ENCODE data around the gene SMPD2. TPM values are rescaled to one million over a fixed set of nuclear protein-coding genes. Genes with fewer than 3 reads are reported as not detected.
A peak's percentile ranks its signal among the peaks of the same experiment; 100 is the strongest.
"Not testable (repeated sequence)": the region's sequence is repeated elsewhere in the genome, so short reads cannot be mapped to it uniquely, and the experiment has no call there.

The SMPD2 gene
- total RNA-seq, 1 donor from 2014 or later: 4.7 TPM

DNA sequence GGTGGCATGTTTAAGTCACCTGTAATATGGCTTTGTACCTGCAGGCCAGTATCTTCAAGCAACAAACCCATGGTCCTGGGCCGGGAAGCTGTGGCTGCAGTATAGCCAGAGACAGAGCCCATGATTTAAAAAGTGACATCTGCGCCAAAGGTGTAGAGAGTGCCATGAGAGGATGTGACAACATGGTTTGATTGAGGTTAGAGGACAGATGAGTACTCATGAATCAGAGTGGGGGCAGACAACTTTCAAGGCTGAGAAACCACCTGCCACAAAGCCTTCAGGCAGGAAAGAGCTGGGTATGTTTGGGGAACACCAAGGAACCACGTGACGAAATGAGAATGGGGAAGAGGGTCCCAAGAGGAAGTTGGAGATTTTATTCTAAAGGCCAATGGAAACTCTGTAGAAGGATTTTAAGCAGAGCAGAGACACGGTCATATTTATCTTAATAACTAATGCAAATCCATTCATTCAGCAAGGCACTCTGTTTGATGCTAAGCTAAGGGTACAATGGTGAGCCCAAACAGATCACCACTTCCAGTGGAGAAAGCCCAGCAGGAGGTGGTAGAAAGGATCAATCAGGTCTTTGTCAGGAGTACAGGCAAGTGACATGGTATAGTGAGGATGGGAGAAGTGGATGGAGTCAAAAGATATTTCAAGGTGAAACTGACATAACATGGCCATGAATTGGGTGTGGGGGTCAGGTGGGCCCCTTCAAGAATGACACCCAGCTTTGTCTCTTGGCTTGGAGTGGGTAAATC is 18.4 kb downstream of the SMPD2 start:
- ATAC-seq (no peak), DNase-seq (ENCODE audit: low spot score) (no peak)

DNA sequence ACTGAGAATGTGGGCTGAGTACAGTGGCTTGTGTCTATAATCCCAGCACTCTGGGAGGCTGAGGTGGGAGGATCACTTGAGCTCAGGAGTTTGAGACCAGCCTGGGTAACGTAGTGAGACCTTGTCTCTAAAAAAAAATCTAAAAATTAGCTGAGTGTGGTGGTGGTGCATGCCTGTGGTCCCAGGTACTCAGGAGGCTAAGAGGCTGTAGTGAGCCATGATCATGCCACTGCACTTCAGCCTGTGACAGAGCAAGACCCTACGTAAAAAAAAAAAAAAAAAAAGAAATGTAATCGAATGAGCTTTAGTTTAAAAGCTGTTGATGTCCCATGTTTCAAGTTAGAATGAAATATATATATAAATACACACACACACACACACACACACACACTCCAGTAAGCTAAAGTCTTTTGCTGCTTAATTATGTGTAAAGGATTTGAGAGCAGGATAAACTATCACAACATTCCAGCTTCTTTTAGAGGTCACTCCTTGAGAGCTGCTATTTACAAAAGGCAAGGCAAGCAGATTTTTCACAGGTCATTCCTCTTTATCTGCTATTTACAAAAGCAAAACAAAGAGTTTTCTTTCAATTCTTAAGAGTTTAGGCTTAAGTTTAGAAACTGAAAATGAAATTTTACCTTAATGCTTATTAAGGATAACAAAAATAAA is 19.8 kb downstream of the SMPD2 start:
- DNase-seq (ENCODE audit: low spot score) (no peak), ATAC-seq (no peak)

DNA sequence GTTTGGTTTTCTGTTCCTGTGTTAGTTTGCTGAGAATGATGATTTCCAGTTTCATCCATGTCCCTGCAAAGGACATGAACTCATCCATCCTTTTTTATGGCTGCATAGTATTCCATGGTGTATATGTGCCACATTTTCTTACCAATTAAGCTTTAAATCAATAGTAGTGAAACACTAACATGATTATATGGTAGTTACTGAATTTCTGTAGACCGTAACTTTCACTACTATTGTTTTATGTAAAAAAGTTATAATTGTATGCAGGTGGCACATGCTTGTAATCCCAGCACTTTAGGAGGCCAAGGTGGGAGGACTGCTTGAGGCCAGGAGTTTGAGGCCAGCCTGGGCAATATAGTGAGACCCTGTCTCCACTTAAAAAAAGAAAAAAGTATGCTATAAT is 20.7 kb downstream of the SMPD2 start:
- not testable (repeated sequence) for ATAC-seq

DNA sequence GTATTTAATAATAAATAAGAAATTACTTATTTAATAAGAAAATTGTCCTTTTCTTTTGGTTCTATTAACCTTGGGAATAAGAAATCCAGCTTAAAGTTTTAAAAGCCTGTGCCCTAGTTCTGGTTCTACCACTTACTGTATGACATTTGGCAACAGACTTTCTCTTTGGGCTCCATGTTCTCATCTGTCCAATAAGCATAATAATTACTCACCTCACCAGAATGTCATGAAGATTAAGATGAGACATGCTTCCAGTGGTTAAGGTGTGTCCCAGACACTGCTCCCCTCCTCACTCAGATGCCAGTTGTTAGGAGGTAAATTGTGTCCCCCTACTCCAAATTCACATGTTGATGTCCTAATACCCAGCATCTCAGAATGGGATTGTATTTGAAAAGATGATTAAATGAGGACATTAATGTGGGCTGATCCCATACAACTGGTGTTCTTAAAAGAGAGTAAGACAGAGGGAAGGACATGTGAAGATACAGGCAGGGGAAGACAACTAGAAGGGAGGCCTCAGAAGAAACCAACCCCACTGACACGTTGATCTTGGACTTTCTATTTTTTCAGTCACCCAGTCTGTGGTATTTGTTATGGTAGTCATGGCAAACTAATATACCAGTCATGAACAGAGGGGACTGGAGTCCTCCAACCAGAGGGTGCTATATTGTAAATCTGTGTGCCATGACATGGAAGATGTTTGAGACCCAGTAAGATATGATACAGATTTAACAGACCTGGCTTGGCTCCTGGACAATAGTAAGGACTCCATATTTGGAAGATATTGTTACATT is 21.4 kb downstream of the SMPD2 start:
- ATAC-seq (no peak), DNase-seq (ENCODE audit: low spot score) (no peak)

More for the DNA sequence above, 20.7 kb downstream of the SMPD2 start:
- not testable (repeated sequence) for DNase-seq (ENCODE audit: low spot score)

DNA sequence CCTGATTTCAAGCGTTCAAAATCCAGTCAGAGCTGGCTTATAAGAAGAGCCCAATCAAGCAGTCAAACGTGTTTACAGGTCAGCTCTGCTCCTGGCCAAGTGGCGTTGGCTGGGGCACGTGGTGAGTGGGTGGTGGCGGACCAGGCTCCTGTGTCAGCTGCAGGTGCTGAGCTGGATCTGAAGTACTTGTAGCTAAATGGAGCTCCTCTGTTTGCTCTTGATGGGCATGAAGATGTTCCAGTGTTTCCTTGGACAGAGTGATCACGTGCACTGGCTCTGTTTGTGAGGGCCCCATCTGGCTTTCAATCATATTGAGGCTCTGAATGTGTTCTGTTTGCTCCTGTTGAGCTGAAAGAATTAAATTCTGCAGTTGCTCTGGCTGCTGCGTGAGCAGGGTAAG is 25.2 kb downstream of the SMPD2 start:
- no peak for DNase-seq (ENCODE audit: low spot score)
- peak; percentile 68 for ATAC-seq

DNA sequence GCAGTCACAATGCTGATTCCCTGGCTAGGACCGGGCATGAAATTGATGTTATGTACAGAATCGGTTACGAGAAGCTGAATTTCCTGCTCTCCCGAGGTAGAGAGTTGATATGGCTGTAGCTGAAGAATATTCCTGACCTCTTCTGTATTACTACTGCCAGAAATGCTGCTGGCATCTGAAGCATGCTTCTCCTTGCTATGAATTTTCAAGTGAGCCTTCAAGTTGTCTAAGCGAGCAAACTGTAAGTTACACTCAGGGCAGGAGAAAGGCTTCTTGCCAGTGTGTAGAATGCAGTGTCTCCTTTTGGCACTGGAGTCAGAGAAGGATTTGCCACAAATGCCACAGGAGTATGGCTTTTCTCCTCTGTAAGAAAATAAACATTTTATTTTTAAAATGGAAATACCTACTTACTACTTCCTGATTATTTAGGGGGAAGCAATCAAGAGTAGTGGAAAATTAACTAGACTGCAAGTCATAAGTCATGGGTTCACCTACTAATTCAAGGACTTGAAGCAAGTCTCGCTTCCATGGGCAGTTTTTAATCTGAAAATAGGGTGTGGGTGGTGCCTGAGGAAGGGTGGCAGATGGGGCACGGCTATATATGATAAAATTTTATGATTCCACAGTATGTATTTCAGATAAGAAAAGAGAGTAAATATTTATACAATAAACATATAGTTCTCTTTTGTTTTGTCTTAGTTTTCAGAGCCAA is 25.8 kb downstream of the SMPD2 start:
- DNase-seq (ENCODE audit: low spot score): no peak

DNA sequence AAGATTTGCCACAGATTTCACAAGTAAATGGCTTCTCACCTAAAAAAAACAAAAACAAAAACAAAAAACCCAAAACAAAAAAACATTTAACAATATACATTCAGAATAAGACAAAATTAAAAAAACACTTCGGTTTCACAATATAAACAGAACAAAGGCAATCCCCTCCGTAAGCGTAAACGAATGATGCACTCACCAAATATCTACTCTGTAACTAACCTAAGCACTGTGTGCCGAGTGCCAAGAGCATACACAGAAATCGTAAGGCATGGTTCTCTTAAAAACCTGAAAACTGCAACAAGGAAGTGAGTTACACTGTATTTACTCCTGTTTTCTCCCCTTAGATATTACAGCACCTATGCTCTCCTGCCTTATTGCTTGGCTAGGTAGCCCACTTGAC is 27.2 kb downstream of the SMPD2 start:
- no peak for ATAC-seq
- DNase-seq (ENCODE audit: low spot score): no peak

More for the DNA sequence above, 25.8 kb downstream of the SMPD2 start:
- ATAC-seq: no peak

DNA sequence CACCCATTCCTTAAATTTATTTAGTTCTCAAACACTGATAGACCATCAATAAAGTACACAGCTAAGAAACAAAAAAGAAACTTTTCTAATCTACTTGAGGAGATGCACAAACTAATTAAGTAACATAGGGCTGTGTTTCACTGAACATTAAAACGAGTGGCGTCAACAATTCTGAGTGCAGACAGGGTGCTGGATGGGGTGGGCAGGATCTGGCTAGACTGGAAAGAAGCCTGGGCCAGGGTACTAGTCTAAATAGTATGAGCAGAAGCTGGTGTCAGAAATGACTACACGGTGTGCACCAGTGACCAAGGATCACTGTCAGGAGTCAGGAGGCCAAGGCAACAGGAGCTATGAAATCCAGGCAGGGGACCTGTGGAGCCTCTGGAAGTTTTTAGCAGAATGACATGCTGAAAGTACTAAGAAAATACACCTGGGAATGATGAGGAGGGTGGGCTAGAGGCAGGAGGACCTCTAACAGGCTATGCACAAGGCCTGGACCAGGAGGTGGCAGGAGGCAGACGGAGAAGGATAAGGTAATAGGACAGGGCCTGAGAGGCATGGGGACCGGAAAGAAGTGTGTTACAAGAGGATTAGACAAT is 29.2 kb downstream of the SMPD2 start:
- DNase-seq (ENCODE audit: low spot score): no peak
- no peak for ATAC-seq

DNA sequence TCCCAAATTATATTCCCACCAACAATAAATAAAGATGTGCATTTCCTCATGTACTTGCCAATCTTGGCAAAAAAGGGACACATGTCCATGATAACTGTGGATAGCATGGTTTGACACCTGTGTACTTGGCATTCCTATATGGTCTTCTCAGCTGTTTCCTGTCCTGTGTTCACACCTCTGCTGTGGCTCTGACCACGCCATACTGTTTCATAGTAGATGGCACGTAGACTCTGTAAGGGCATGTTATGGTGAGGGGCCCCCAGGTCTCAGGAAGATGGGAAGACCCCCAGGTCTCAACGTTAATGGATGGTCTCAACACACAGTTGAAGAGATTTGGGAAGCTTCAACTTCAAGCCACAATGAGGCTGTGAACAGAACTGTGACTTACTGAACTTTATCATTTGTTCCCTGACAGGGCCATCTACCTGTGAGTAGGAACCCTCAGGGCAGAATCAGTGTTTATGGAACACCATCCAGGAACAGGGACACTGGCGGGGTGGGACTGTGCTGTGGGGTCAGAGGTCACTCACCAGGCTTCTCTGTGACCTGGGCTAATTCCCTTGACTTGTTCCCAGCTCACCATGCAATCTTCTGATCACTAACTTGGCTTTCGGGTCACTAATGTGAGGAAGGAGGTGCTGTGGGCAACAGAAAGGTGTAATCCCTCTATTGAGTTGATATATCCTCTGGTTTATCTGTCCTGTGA is 30.7 kb downstream of the SMPD2 start:
- no peak for DNase-seq (ENCODE audit: low spot score)
- no peak for ATAC-seq

DNA sequence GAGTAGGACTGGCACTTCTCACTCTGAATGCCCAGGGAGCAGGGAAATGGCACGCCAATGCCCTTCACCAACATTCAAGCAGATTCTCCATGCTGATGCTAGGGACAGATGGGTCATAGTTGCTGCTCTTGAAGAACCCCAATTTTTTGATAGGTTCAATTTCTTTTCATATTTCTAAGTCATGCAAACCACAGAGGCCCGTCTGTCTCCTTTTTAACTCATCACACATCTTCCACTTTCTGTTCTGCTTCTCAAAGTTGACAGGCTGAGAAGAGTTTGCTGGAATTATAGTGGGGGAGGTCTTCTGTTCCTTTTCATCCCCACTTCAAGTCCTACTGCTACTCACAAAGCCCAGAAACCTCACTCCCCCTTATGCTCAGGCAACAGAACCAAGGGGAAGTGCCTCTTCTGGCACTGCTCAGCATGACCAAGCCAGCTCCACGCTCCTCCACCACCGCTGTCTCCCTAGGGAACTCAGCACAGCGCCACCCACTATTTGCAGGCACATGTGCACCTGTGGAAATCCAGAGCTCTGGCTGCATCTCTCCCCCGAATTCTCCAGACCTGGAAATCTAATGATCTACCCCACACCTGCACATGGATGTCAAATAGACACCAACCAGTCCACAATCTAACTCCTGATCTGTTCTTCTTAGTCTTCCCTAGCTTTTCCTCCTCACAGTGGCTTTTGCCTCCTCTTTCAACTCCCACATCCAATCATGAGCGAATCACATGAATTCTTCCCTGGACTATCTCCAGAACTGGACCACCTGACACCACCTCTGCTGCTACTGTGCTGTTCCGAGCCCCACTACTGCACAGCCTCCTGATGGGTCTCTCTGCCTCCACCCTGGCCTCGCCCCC is 31.8 kb downstream of the SMPD2 start:
- ATAC-seq (no peak), DNase-seq (ENCODE audit: low spot score) (no peak)

DNA sequence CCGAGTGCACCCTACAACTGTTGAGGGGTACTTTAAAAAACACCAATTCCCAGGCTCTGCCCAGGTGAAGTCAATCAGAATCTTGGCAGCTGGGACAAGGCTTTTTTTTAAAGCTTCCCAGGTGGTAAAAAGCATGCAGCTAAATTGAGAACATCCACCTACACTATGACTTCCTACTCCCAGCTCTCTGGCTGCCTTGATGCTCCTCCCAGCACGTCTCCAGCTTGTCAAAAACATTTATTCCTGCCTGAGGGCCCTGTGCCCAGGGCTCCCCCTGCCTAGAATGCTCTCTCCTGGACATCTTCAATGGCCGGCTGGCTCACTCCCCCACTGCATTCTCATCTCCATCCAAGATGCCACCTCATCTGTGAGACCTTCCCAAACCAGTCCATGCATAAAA is 32.6 kb downstream of the SMPD2 start:
- no peak for ATAC-seq

DNA sequence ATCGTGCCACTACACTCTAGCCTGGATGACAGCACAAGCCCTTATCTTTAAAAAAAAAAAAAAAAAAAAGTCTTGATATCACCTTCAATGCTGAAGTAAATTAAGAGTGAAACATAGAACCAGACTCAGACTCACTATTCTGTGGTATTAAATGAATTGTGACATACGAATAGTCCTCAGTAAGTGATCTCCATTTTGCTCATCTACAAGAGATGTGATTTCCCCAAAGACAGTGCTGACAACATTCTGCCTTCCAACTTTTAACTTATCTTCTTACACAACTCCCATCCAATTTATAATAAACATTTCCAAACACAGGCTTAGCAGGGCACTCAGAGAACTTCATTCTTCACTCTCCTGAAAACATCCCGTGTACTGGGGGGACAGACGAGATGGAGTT is 34.5 kb downstream of the SMPD2 start:
- no peak for DNase-seq (ENCODE audit: low spot score)
- no peak for ATAC-seq

More for the DNA sequence above, 32.6 kb downstream of the SMPD2 start:
- no peak for DNase-seq (ENCODE audit: low spot score)

DNA sequence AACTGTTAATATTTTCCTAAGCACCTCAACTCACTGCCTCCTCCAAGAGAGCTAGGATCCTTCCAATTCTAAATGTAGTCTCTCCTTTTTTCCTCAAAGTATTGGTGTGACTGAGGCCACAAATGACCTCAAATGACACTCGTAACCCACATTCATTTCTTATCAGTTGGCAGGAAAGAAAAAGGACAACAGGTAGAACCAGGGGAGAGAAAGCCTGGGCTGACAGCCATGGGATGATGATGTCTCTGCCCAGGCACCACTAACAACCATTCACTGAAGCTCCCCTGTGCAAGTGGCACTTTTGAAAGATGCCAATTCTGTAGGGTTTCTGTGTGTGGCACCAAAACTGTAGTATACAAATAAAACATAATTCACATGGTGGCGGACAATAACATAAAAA is 35.1 kb downstream of the SMPD2 start:
- DNase-seq (ENCODE audit: low spot score): peak; percentile 61
- peak; percentile 98 for ATAC-seq

DNA sequence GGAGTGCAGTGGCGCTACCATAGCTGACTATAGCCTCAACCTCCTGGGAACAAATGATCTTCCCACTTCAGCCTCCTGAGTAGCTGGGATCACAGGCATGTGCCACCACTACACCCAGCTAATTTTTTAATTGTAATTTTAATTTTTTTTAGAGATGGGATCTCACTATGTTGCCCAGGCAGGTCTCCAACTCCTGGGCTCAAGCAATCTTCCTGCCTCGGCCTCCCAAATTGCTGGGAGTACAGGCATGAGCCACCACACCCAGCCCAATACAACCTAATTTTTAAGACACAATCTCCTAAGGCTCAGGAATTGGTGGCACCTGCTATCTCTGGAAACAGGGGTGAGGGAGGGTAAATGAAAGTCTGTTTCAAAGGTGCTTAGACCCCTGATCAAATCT is 36.7 kb downstream of the SMPD2 start:
- DNase-seq (ENCODE audit: low spot score): no peak
- ATAC-seq: no peak

DNA sequence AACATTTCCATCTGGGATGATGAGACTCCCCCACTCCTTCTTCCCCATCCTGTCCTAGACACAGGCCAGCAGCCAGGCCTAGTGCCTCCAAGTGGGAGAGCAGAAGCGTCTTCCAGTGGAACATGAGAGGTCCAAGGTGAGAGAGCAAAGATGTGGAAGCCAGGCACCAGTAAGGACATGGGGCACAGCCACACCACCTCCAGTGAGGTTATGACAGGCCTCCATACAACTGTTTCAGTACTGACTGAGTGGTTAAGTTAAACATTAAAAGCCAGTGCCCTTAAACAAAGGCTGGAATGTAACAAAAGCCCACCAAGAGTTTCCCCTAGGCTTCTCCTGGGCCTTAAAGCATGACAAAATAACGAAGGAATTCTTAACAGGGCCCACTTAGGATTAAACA is 37.2 kb downstream of the SMPD2 start:
- no peak for ATAC-seq

DNA sequence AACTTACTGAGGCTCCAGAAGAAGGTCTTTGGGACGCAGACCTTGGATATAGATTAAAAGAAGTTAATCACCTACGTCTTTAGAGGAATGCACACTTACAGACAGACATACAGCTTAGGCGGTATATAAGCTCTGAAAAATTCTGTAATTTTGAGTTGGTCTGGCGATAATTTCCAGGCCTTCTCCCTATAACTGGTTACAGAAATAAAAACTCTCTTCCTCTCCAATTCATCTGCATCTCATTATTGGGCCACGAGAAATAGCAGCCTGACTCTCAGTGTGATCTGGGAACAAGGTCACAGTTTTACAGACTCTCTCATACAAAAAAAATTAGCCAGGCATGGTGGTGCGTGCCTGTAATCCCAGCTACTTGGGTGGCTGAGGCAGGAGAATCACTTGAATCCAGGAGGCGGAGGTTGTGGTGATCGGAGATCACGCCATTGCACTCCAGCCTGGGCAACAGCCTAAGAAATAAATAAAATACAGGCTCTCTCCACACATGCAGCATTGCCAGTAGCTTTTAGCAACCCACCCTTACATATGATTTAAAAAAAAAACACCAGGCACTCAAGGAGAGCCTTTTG is 37.8 kb downstream of the SMPD2 start:
- DNase-seq (ENCODE audit: low spot score): no peak
- ATAC-seq: no peak

More for the DNA sequence above, 37.2 kb downstream of the SMPD2 start:
- no peak for DNase-seq (ENCODE audit: low spot score)

DNA sequence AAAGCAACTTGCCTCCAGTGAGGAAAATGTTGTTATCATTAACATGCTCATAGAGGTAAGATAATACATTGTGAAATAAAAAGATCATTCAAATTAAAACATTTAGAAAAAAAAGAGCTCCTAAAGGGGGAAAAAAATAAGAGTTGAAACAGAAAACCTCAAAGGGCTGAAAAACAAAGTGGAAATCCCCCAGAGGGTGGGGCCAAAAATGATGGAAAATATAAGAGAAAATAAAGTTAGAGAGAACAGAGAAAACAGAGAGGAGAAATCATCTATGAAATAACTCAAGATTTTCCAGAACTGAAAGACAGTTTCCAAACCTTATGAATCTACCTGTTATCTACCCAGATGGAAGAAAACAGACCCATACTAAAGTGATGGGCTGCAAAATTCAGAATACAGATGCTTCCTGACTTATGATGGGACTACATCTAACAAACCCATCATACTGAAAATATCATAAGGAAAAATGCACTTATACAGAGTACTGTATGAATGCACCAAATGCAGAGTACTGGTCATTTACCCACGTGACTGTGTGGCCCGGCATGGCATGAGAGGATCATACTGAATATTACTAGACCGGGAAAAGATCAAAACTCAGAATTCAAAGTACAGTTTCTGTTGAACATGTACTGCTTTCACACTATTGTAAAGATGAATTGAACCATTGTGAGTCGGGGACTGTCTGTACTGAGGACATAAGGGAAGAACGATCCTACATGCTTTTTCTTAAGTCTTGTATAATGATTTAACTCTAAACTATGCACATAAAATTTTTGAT is 38.5 kb downstream of the SMPD2 start:
- no peak for DNase-seq (ENCODE audit: low spot score)
- ATAC-seq: no peak

DNA sequence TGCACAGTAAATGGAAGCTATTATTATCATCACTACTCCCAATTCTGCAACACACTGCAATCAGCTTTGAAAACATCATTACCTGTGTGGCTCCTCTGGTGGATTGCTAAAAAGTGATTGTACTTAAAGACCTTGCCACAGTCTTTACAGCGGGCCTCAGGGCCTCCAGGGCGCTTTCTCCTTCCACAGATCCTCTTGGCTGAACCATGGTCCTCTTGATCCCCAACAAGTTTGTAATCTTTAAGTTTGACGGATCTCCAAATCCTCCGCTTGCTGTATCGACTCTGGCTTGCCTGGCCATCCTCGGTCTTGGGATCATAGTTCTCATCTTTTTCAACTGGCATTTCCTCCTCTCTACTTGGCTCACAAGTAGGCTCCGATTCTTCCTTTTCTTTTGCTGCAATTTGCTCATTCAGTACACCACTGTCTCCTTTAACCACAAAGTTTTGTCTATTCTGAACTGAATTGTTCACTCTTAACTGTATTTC is 40.5 kb downstream of the SMPD2 start:
- no peak for DNase-seq (ENCODE audit: low spot score)
- ATAC-seq: no peak
